ENCODE results near the gene COL4A6. TPM values are rescaled to one million over a fixed set of nuclear protein-coding genes. Genes with fewer than 3 reads are reported as not detected.

Gene COL4A6
- polyA plus RNA-seq, 4 donors: 0.43 to 2.5 TPM; not detected in 2

DNA sequence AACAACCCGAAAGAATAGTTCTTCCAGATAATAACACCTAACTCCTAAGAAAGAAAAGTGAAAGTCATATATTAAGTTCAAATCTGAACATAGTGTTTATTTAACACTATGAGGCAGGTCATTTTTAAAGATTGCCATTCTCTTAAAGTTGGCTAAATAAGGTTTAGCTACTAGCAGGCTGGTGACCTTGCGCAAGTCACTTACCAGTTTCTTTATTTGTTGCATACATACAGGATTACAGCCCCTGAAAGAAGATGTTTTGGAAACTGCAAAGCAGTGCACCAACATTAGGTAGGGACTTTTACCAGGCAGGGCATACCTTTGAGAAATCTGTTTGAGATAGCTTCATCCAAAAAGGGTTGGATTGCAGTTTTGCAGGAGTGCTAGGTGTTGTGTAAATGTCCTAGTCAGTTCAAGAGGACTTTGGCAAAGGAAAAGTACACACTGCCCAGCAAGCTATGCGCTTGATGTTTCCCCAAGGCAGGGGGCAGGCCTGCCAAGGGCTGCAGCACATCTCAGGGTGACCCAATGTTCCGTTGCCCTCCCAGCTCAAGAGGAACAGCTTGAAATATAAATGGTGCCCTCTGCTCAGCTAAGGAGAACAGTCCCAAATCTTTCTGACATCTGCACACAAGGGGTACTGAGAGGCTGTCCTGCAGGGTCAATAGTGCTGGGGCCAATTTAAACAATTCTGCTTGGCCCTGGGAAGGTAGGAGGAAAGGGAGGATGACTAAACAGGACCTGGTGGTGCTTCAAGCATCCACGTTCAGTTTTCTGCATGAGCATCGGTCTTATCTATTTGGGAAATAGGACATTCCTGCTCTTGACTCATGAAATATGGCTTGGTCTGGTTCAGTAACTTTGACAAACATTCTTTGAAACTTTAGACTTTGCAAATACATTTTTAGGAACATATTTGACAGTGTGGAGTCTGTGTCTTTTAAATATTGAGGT, 130.8 kb downstream of the COL4A6 start:
- no peaks in the 10 kb centered on the region for H3K4me1 ChIP-seq (ENCODE audit: control insufficient read depth in 3 of 3, insufficient read depth in 2 of 3, low read depth in 1 of 3, low read length in 2 of 3)
- peaks cover 0 to 3% (median 0%) of the 10 kb centered on the region in 3 donors for H3K27me3 ChIP-seq (ENCODE audit: control insufficient read depth in 3 of 3, insufficient read depth in 3 of 3, low read length in 3 of 3)
- H3K4me3 ChIP-seq (ENCODE audit: low read depth in 1 of 3, low read length in 3 of 3): no peak overlapping the region
- H3K9me3 ChIP-seq (ENCODE audit: control insufficient read depth in 2 of 2, insufficient read depth in 1 of 2, low read depth in 1 of 2, low read length in 1 of 2): no peaks in the 10 kb centered on the region
- DNase-seq (no peak), FAIRE-seq (no peak)
- H3K36me3 ChIP-seq (ENCODE audit: control insufficient read depth in 3 of 3, insufficient read depth in 2 of 3, low read depth in 1 of 3, low read length in 3 of 3): no peaks in the 10 kb centered on the region
- WGBS, 3 donors: 68 to 85% (median 71%) methylated on average over 6 of the region's 6 CpGs
- H3K27ac ChIP-seq (ENCODE audit: low read depth in 1 of 3, low read length in 2 of 3): no peak overlapping the region

DNA sequence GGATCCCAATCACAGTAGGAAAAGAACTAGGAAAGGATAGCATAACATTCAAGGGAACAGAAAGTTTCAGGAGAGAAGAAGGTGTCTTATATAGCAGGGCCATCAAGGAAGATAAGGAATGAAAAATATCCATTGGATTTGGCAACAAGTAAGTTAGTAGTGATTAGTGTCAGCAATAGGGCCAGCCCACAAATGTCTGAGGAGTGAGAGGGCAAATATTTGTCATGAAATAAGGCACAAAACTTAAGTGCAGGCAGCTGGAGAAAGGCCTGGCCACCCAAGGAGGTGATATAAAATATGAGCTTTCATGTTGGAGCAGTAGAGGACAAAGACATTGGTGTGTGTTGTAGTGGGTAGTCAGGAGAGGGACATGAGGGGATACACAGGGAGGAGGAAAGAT, 132.1 kb downstream of the COL4A6 start:
- no peak overlapping the region for H3K4me3 ChIP-seq (ENCODE audit: low read depth in 1 of 3, low read length in 3 of 3)
- H3K9me3 ChIP-seq (ENCODE audit: control insufficient read depth in 2 of 2, insufficient read depth in 1 of 2, low read depth in 1 of 2, low read length in 1 of 2): no peaks in the 10 kb centered on the region
- DNase-seq (no peak), FAIRE-seq (no peak)
- H3K27me3 ChIP-seq (ENCODE audit: control insufficient read depth in 3 of 3, insufficient read depth in 3 of 3, low read length in 3 of 3): peaks cover 0 to 3% (median 0%) of the 10 kb centered on the region in 3 donors
- no peak overlapping the region for H3K27ac ChIP-seq (ENCODE audit: low read depth in 1 of 3, low read length in 2 of 3)
- H3K36me3 ChIP-seq (ENCODE audit: control insufficient read depth in 3 of 3, insufficient read depth in 2 of 3, low read depth in 1 of 3, low read length in 3 of 3): no peaks in the 10 kb centered on the region
- peaks cover 0 to 4% (median 0%) of the 10 kb centered on the region in 3 donors for H3K4me1 ChIP-seq (ENCODE audit: control insufficient read depth in 3 of 3, insufficient read depth in 2 of 3, low read depth in 1 of 3, low read length in 2 of 3)

DNA sequence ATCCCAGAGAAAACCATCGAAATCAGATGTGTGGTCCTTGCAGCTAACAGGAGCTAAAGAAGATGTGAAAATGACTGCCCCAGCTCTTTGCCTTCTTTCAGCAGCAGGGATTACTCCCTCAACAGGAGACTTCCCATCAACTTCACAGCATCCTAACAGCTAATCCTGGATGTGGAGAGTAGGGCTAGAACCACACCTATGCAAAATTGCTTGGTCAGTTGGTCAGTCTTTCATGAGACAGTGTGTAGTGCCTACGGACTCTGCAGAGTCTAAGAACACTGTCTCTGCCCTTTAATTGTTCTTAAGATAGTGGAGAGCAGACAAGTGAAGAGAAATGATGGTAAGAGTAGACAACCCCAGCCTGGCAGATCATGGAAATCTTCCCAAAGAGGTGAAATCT, 133.5 kb downstream of the COL4A6 start:
- 53 to 76% (median 54%) methylated on average over 2 of the region's 2 CpGs for WGBS, 3 donors

DNA sequence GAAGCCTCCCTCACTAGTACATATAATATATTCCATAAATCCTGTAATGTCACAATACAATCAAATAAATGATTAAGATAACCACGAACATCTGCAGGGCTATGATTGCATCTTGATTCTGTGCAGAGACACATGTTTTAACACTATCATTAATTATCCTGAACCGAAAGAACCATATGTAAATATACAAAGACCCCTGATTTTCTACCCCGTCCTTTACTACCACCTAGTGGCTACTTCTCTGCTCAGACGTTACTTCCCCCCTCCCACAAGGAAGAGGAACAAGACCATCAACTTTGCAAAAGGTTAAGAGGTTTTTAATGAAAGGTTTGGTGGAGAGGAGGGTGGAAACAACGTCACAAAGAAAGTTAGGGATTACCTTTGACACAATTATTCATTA, 134.0 kb downstream of the COL4A6 start:
- H3K9me3 ChIP-seq (ENCODE audit: control insufficient read depth in 2 of 2, insufficient read depth in 1 of 2, low read depth in 1 of 2, low read length in 1 of 2): no peaks in the 10 kb centered on the region
- no peak overlapping the region for H3K27ac ChIP-seq (ENCODE audit: low read depth in 1 of 3, low read length in 2 of 3)
- FAIRE-seq (no peak), DNase-seq (peak; percentile 0 to 18)
- WGBS, 3 donors: 6 to 10% (median 8%) methylated on average over 5 of the region's 5 CpGs
- peaks cover 0 to 11% (median 0%) of the 10 kb centered on the region in 3 donors for H3K4me1 ChIP-seq (ENCODE audit: control insufficient read depth in 3 of 3, insufficient read depth in 2 of 3, low read depth in 1 of 3, low read length in 2 of 3)
- peaks cover 0 to 3% (median 0%) of the 10 kb centered on the region in 3 donors for H3K27me3 ChIP-seq (ENCODE audit: control insufficient read depth in 3 of 3, insufficient read depth in 3 of 3, low read length in 3 of 3)
- no peaks in the 10 kb centered on the region for H3K36me3 ChIP-seq (ENCODE audit: control insufficient read depth in 3 of 3, insufficient read depth in 2 of 3, low read depth in 1 of 3, low read length in 3 of 3)
- H3K4me3 ChIP-seq (ENCODE audit: low read depth in 1 of 3, low read length in 3 of 3): no peak overlapping the region

More for the DNA sequence above, 133.5 kb downstream of the COL4A6 start:
- H3K9me3 ChIP-seq (ENCODE audit: control insufficient read depth in 2 of 2, insufficient read depth in 1 of 2, low read depth in 1 of 2, low read length in 1 of 2): no peaks in the 10 kb centered on the region
- H3K27ac ChIP-seq (ENCODE audit: low read depth in 1 of 3, low read length in 2 of 3): no peak overlapping the region
- no peak overlapping the region for H3K4me3 ChIP-seq (ENCODE audit: low read depth in 1 of 3, low read length in 3 of 3)
- FAIRE-seq: no peak
- H3K27me3 ChIP-seq (ENCODE audit: control insufficient read depth in 3 of 3, insufficient read depth in 3 of 3, low read length in 3 of 3): peaks cover 0 to 3% (median 0%) of the 10 kb centered on the region in 3 donors
- DNase-seq: no peak
- peaks cover 0 to 6% (median 0%) of the 10 kb centered on the region in 3 donors for H3K4me1 ChIP-seq (ENCODE audit: control insufficient read depth in 3 of 3, insufficient read depth in 2 of 3, low read depth in 1 of 3, low read length in 2 of 3)
- no peaks in the 10 kb centered on the region for H3K36me3 ChIP-seq (ENCODE audit: control insufficient read depth in 3 of 3, insufficient read depth in 2 of 3, low read depth in 1 of 3, low read length in 3 of 3)

DNA sequence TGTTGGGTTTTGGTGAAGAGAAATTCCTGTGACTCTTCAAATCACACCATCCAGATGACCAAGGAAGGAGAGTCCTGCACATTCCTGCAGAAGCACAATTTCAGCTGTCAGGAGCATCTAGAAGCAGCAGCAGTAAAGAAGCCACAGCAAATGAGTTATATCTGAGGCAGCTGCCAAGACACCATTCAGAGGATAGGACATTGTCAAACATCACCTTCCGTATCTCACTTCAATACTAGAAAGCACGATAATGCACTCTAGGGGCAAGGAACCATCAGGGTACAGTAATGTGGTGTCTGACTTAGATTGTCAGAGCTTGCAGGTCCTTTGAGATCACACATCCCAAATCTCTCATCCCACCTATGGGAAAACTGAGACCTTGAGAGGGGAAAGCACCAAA, 134.5 kb downstream of the COL4A6 start:
- H3K4me3 ChIP-seq (ENCODE audit: low read depth in 1 of 3, low read length in 3 of 3): no peak overlapping the region
- FAIRE-seq (no peak), DNase-seq (no peak)
- H3K36me3 ChIP-seq (ENCODE audit: control insufficient read depth in 3 of 3, insufficient read depth in 2 of 3, low read depth in 1 of 3, low read length in 3 of 3): no peaks in the 10 kb centered on the region
- WGBS, 3 donors: 80 to 88% (median 85%) methylated on average over 2 of the region's 2 CpGs
- peaks cover 0 to 3% (median 0%) of the 10 kb centered on the region in 3 donors for H3K27me3 ChIP-seq (ENCODE audit: control insufficient read depth in 3 of 3, insufficient read depth in 3 of 3, low read length in 3 of 3)
- peaks cover 0 to 16% (median 0%) of the 10 kb centered on the region in 3 donors for H3K4me1 ChIP-seq (ENCODE audit: control insufficient read depth in 3 of 3, insufficient read depth in 2 of 3, low read depth in 1 of 3, low read length in 2 of 3)
- H3K9me3 ChIP-seq (ENCODE audit: control insufficient read depth in 2 of 2, insufficient read depth in 1 of 2, low read depth in 1 of 2, low read length in 1 of 2): no peaks in the 10 kb centered on the region
- H3K27ac ChIP-seq (ENCODE audit: low read depth in 1 of 3, low read length in 2 of 3): no peak overlapping the region

DNA sequence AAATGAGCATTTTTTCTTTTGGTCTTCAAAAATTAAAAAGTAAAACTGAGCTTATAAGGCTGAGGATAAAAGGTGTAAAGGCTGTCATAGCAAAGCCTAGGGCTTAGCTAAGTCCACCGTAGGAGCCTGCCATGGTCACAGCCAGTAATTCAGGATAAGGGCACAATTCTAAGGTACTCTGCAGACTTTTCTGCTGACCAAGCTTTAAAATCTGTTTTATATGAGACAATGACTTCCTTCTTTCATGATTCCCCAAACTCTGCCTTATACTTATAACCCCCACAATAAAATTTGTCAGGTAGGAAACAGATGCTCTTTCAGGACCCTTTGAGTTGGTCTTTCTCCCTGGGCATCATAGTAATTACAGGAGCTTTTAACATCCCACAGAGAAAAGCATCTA, 138.5 kb downstream of the COL4A6 start:
- no peak for DNase-seq
- no peak for FAIRE-seq
- peaks cover 0 to 3% (median 0%) of the 10 kb centered on the region in 3 donors for H3K27me3 ChIP-seq (ENCODE audit: control insufficient read depth in 3 of 3, insufficient read depth in 3 of 3, low read length in 3 of 3)
- peaks cover 0 to 29% (median 0%) of the 10 kb centered on the region in 3 donors for H3K4me1 ChIP-seq (ENCODE audit: control insufficient read depth in 3 of 3, insufficient read depth in 2 of 3, low read depth in 1 of 3, low read length in 2 of 3)
- H3K36me3 ChIP-seq (ENCODE audit: control insufficient read depth in 3 of 3, insufficient read depth in 2 of 3, low read depth in 1 of 3, low read length in 3 of 3): no peaks in the 10 kb centered on the region
- 70 to 97% (median 89%) methylated on average over 1 of the region's 1 CpG for WGBS, 3 donors
- H3K4me3 ChIP-seq (ENCODE audit: low read depth in 1 of 3, low read length in 3 of 3): no peak overlapping the region
- peak overlapping the region in 1 of 3 donors; percentile 61 for H3K27ac ChIP-seq (ENCODE audit: low read depth in 1 of 3, low read length in 2 of 3)
- H3K9me3 ChIP-seq (ENCODE audit: control insufficient read depth in 2 of 2, insufficient read depth in 1 of 2, low read depth in 1 of 2, low read length in 1 of 2): no peaks in the 10 kb centered on the region

DNA sequence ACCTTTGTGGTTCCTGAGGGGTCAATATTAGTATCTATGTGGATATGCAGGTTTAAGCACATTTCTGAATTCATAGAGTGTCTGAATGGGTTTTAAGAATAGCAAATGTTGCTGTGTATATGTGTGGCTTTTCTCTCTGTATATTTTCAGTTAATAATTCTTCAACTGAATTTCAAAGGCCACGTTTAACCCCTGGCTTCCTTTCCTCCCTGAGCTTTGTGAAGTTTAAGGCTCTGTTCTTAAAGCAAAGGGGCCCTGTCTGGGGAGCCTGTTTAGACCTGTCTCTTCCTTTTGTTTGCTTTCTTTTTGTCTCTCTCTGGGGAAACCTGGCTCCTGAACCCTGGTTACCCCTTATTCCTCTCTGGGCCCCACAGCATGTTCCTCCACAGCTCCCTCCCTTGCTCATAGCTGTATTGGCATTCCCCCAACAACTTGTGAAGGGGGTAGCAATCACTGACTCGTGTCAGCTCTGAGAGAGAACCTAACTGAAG, 139.1 kb downstream of the COL4A6 start:
- 2 to 4% (median 3%) methylated on average over 2 of the region's 2 CpGs for WGBS, 3 donors

DNA sequence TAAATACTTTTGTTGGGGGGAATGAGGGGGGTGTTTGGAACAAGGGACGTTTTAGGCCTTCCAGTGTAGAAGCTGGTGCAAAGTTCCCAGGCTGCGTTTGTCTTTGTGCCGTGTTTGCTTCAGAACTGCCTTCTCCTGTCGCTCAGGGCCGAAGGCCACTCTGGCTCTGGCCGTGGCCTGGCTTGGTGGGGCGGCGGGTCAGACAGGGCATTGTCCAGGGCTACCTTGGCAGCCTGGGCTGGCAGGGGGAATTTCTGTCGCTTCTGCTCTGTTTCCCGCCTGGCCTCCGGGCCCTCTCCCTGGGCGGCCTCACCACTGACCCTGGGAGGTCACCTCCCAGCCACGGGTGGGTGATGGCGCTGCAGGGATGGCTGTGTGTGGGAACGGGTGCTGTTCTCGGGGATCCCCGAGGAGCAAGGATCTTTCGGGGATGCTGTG, 140.0 kb downstream of the COL4A6 start:
- FAIRE-seq (no peak), DNase-seq (no peak)
- H3K27ac ChIP-seq (ENCODE audit: low read depth in 1 of 3, low read length in 2 of 3): no peak overlapping the region
- no peak overlapping the region for H3K4me3 ChIP-seq (ENCODE audit: low read depth in 1 of 3, low read length in 3 of 3)
- 81 to 89% (median 85%) methylated on average over 17 to 18 of the region's 18 CpGs for WGBS, 3 donors
- H3K9me3 ChIP-seq (ENCODE audit: control insufficient read depth in 2 of 2, insufficient read depth in 1 of 2, low read depth in 1 of 2, low read length in 1 of 2): no peaks in the 10 kb centered on the region
- H3K36me3 ChIP-seq (ENCODE audit: control insufficient read depth in 3 of 3, insufficient read depth in 2 of 3, low read depth in 1 of 3, low read length in 3 of 3): no peaks in the 10 kb centered on the region
- peaks cover 0 to 29% (median 0%) of the 10 kb centered on the region in 3 donors for H3K4me1 ChIP-seq (ENCODE audit: control insufficient read depth in 3 of 3, insufficient read depth in 2 of 3, low read depth in 1 of 3, low read length in 2 of 3)
- H3K27me3 ChIP-seq (ENCODE audit: control insufficient read depth in 3 of 3, insufficient read depth in 3 of 3, low read length in 3 of 3): no peaks in the 10 kb centered on the region

More for the DNA sequence above, 139.1 kb downstream of the COL4A6 start:
- Histone ChIP-seq H3K4me3 (ENCODE audit: low read depth in 1 of 3, low read length in 3 of 3) (no peak overlapping the region), H3K27ac (ENCODE audit: low read depth in 1 of 3, low read length in 2 of 3) (peak overlapping the region in 1 of 3 donors; percentile 61), H3K4me1 (ENCODE audit: control insufficient read depth in 3 of 3, insufficient read depth in 2 of 3, low read depth in 1 of 3, low read length in 2 of 3) (peaks cover 0 to 29% (median 0%) of the 10 kb centered on the region in 3 donors), H3K36me3 (ENCODE audit: control insufficient read depth in 3 of 3, insufficient read depth in 2 of 3, low read depth in 1 of 3, low read length in 3 of 3) (no peaks in the 10 kb centered on the region), H3K9me3 (ENCODE audit: control insufficient read depth in 2 of 2, insufficient read depth in 1 of 2, low read depth in 1 of 2, low read length in 1 of 2) (no peaks in the 10 kb centered on the region), H3K27me3 (ENCODE audit: control insufficient read depth in 3 of 3, insufficient read depth in 3 of 3, low read length in 3 of 3) (peaks cover 0 to 3% (median 0%) of the 10 kb centered on the region in 3 donors)
- DNase-seq (peak in 1 of 2 donors; percentile 47), FAIRE-seq (no peak)
